DMS79 (cell line): ENCODE measurements around the gene GREM1.

Experiments
- DNase-seq: peaks from one replicate; lab custom pipeline; 2025; lab: John Stamatoyannopoulos, UW

GREM1 gene

GRCh38 chr15:32717426-32718226, at the start of gene GREM1:
TSS of gene GREM1 (plus strand) at chr15:32718004. CDS start at chr15:32730691, 12,687 bp downstream.
- no peak for DNase-seq

GRCh38 chr15:32668942-32669341, 48.9 kb upstream of the GREM1 start:
- no peak for DNase-seq

GRCh38 chr15:32669896-32670611, 47.8 kb upstream of the GREM1 start:
- DNase-seq, result no peak

GRCh38 chr15:32670623-32671022, 47.2 kb upstream of the GREM1 start:
- no peak for DNase-seq

- no peak for DNase-seq
Observed at GRCh38 chr15:32671339-32672325, 46.2 kb upstream of the GREM1 start.

- DNase-seq, result no peak
Observed at GRCh38 chr15:32674681-32675080, 43.1 kb upstream of the GREM1 start.

GRCh38 chr15:32675466-32675865, 42.3 kb upstream of the GREM1 start:
- DNase-seq, result no peak

GRCh38 chr15:32676169-32676568, 41.6 kb upstream of the GREM1 start:
- DNase-seq, result peak; percentile 77

GRCh38 chr15:32677238-32677750, 40.5 kb upstream of the GREM1 start:
- peak; percentile 40 for DNase-seq

- peak; percentile 53 for DNase-seq
Observed at GRCh38 chr15:32679298-32679690, 38.5 kb upstream of the GREM1 start.

- DNase-seq, result no peak
Observed at GRCh38 chr15:32682569-32682968, 35.2 kb upstream of the GREM1 start.

GRCh38 chr15:32682977-32683630, 34.7 kb upstream of the GREM1 start:
- no peak for DNase-seq

GRCh38 chr15:32683906-32684584, 33.8 kb upstream of the GREM1 start:
- no peak for DNase-seq

- no peak for DNase-seq
Observed at GRCh38 chr15:32685576-32685975, 32.2 kb upstream of the GREM1 start.

- no peak for DNase-seq
Observed at GRCh38 chr15:32687556-32687955, 30.2 kb upstream of the GREM1 start.

GRCh38 chr15:32688151-32688639, 29.6 kb upstream of the GREM1 start:
- peak; percentile 16 for DNase-seq

GRCh38 chr15:32690941-32691688, 26.7 kb upstream of the GREM1 start:
- no peak for DNase-seq

GRCh38 chr15:32691689-32692038, 26.1 kb upstream of the GREM1 start:
- no peak for DNase-seq

- no peak for DNase-seq
Observed at GRCh38 chr15:32692286-32692685, 25.5 kb upstream of the GREM1 start.
